HepG2 (cell line): ENCODE results near the gene CHI3L1. TPM values are rescaled to one million over a fixed set of nuclear protein-coding genes. Genes with fewer than 3 reads are reported as not detected.

ENCODE experiments used
- ARID2 ChIP-seq: sonication (generic); formaldehyde crosslinking; IDR thresholded peaks from 2 replicates; pipeline ENCODE4 v1.8.1; 2022; ENCODE audit warnings: mild to moderate bottlenecking, missing genetic modification reagents, borderline replicate concordance
- CREM ChIP-seq, 2 experiments: sonication (generic) in 1 of 2; formaldehyde crosslinking in 1 of 2; IDR thresholded peaks; 2 replicates each; pipeline versions ENCODE4 v1.4.0 to v1.6.1; 2016 to 2020; ENCODE audit warnings: antibody characterized with exemption in 1 of 2, mild to moderate bottlenecking in 1 of 2, missing genetic modification reagents in 1 of 2
- ELF1 ChIP-seq: sonication (generic); formaldehyde crosslinking; IDR thresholded peaks from 2 replicates; pipeline ENCODE4 v1.4.0; 2020; ENCODE audit warnings: missing genetic modification reagents
- HOXA5 ChIP-seq: sonication (generic); formaldehyde crosslinking; IDR thresholded peaks from 2 replicates; pipeline ENCODE4 v1.4.0; 2020; ENCODE audit warnings: missing genetic modification reagents
- MBD4 ChIP-seq: IDR thresholded peaks from 2 replicates; pipeline ENCODE4 v1.6.1; 2012; ENCODE audit warnings: low read length, inconsistent platforms, borderline replicate concordance
- PITX1 ChIP-seq: sonication (generic); formaldehyde crosslinking; IDR thresholded peaks from 2 replicates; pipeline ENCODE4 v1.5.1; 2020; ENCODE audit warnings: mild to moderate bottlenecking, missing genetic modification reagents
- POGZ ChIP-seq: sonication (generic); formaldehyde crosslinking; IDR thresholded peaks from 2 replicates; pipeline ENCODE4 v1.4.0; 2020; ENCODE audit warnings: mild to moderate bottlenecking, missing genetic modification reagents
- SMAD1 ChIP-seq: sonication (generic); formaldehyde crosslinking; IDR thresholded peaks from 2 replicates; pipeline ENCODE4 v1.4.0; 2020; ENCODE audit warnings: missing genetic modification reagents, low read depth, mild to moderate bottlenecking, borderline replicate concordance
- XBP1 ChIP-seq: sonication (generic); formaldehyde crosslinking; IDR thresholded peaks from 2 replicates; pipeline ENCODE4 v1.5.0; 2020; ENCODE audit warnings: missing genetic modification reagents
- ZNF468 ChIP-seq: sonication (generic); formaldehyde crosslinking; IDR thresholded peaks from 2 replicates; pipeline ENCODE4 v1.8.0; 2022; ENCODE audit warnings: mild to moderate bottlenecking, moderate library complexity, missing genetic modification reagents
- ZNF605 ChIP-seq: sonication (generic); formaldehyde crosslinking; IDR thresholded peaks from 2 replicates; pipeline ENCODE4 v1.8.0; 2022; ENCODE audit warnings: mild to moderate bottlenecking, missing genetic modification reagents
- ZNF747 ChIP-seq: sonication (generic); formaldehyde crosslinking; IDR thresholded peaks from 2 replicates; pipeline ENCODE4 v1.8.1; 2023; ENCODE audit warnings: missing genetic modification reagents, mild to moderate bottlenecking, borderline replicate concordance
- ZNF776 ChIP-seq: sonication (generic); formaldehyde crosslinking; IDR thresholded peaks from 2 replicates; pipeline ENCODE4 v1.4.0; 2020; ENCODE audit warnings: mild to moderate bottlenecking, missing genetic modification reagents
- polyA plus RNA-seq, 8 experiments: library from polyadenylated mRNA; depleted of rRNA in 3 of 8; stranded (reverse) in 7 of 8; unstranded in 1 of 8; fragments of >200 nt; fragmentation: Illumina TruSeq in 4 of 8; extraction: Trizol in 4 of 8; gene quantifications; 2 replicates each; pipeline versions ENCODE4 v1.2.1 to v1.2.3, GENCODE V29; 2011 to 2016; ENCODE audit warnings: low read depth in 4 of 8, missing spikeins in 1 of 8, mixed read lengths in 1 of 8; ENCODE audit not compliant: insufficient read depth in 1 of 8
- total RNA-seq, 5 experiments: library from RNA; depleted of rRNA; stranded (reverse); fragments of >200 nt; fragmentation: Illumina TruSeq; extraction: Trizol; gene quantifications; 2 replicates each; pipeline ENCODE4 v1.2.3, GENCODE V29; 2016; ENCODE audit warnings: low read depth in 1 of 5
- TF ChIP-seq, protein P1 (sequence below): sonication (generic); formaldehyde crosslinking; IDR thresholded peaks from 2 replicates; pipeline ENCODE4 v1.4.0; 2020; ENCODE audit warnings: missing genetic modification reagents

The CHI3L1 gene
- total and polyA plus RNA-seq, 2 of the 13 experiments (the other 11 are each of a cell fraction or from before 2014, with no cell fraction given), result 0.09 to 0.13 TPM

DNA sequence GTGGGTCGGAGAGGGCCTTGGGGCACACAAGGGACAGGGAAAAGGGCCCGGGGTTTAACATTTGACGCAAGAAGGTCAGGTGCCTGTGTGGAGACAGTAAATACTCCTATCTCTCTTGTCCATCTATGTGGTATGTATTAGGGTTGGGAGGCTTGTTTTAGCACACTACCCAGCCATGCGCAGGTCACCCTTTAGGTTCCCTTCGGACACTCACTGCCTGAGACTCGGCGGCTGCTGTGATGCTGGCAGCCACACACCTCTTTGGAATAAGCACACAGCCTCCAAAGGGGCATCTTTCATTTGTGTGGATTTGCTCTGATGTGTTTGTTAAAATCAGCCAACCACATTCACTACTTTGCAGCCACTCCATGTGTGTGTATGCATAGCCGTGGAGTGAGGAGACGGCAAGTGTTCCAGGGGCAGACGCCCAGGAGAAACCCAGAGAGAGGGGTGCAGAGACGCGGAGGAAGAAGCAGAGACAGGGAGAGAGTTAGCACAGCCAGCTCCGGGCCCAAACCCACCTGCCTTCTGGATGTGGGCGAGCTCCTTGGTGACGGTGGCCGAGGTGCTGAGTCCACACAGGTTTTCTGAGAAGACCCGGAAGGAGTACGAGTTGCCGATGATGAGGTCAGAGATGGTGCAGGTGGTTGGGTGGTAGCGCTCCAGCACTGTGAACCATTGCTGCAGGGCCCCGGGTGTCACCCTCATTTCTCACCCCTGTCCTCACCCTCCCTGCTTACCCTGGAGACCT is 16.6 kb downstream of the CHI3L1 start (continued):
- TF ChIP-seq, protein P1, sequence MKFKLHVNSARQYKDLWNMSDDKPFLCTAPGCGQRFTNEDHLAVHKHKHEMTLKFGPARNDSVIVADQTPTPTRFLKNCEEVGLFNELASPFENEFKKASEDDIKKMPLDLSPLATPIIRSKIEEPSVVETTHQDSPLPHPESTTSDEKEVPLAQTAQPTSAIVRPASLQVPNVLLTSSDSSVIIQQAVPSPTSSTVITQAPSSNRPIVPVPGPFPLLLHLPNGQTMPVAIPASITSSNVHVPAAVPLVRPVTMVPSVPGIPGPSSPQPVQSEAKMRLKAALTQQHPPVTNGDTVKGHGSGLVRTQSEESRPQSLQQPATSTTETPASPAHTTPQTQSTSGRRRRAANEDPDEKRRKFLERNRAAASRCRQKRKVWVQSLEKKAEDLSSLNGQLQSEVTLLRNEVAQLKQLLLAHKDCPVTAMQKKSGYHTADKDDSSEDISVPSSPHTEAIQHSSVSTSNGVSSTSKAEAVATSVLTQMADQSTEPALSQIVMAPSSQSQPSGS (CRISPR knock-in tag), result no peak
- TF ChIP-seq ZNF747 (CRISPR knock-in tag) (no peak), ARID2 (CRISPR knock-in tag) (no peak), ZNF776 (CRISPR knock-in tag) (no peak), CREM (IDR thresholded peaks at IDR 0.05) (no peak), CREM (CRISPR knock-in tag; IDR thresholded peaks at IDR 0.05) (no peak), HOXA5 (CRISPR knock-in tag) (no peak), XBP1 (CRISPR knock-in tag) (no peak), SMAD1 (CRISPR knock-in tag) (no peak), ZNF605 (CRISPR knock-in tag) (no peak), POGZ (CRISPR knock-in tag) (no peak), MBD4 (no peak), ELF1 (CRISPR knock-in tag) (no peak), ZNF468 (no peak), PITX1 (CRISPR knock-in tag) (no peak)
